Coronary artery (tissue), 2 donors: Measurements from ENCODE around the gene UQCRH.

Source experiments
- DNase-seq: peaks from one replicate; pipeline ENCODE4 v3.0.0-alpha.2; 2017; ENCODE audit warnings: low spot score
- H3K27ac ChIP-seq, 2 donors: fragments of 200-600 bp; sonication (generic); one replicate each; pipeline ENCODE4 v1.5.1; 2016 to 2019
- H3K4me3 ChIP-seq: fragments of 200-600 bp; sonication (generic); 2 replicates; pipeline ENCODE4 v1.5.1; 2016; ENCODE audit warnings: mild to moderate bottlenecking, moderate library complexity
- CTCF ChIP-seq: fragments of 200-600 bp; sonication (generic); IDR thresholded peaks from one replicate; pipeline ENCODE4 v1.5.1; 2019; ENCODE audit warnings: antibody characterized with exemption

UQCRH gene

GRCh38 chr1:46298387-46298786 lies 5.1 kb upstream of the UQCRH start:
- no peak overlapping the region for H3K27ac ChIP-seq
- DNase-seq = no peak
- no peak for TF ChIP-seq CTCF
- no peak overlapping the region for H3K4me3 ChIP-seq

- no peak for DNase-seq
- Histone ChIP-seq H3K4me3 (peak overlapping the region; percentile 97), H3K27ac (peak overlapping the region; percentile 89 to 99)
- TF ChIP-seq CTCF = no peak
These were observed 2.7 kb upstream of the UQCRH start for GRCh38 chr1:46300673-46301405.

- Histone ChIP-seq H3K27ac (peak overlapping the region; percentile 89 to 99), H3K4me3 (peak overlapping the region; percentile 97)
- TF ChIP-seq CTCF = no peak
- no peak for DNase-seq
These were observed 2.1 kb upstream of the UQCRH start for GRCh38 chr1:46301406-46301807.

GRCh38 chr1:46301808-46302640 lies 1.5 kb upstream of the UQCRH start:
- Histone ChIP-seq H3K4me3 (peak overlapping the region; percentile 97), H3K27ac (peak overlapping the region; percentile 89 to 99)
- no peak for TF ChIP-seq CTCF
- peak; percentile 81 for DNase-seq

- peak overlapping the region; percentile 89 to 99 for H3K27ac ChIP-seq
- H3K4me3 ChIP-seq = peak overlapping the region; percentile 97
- no peak for TF ChIP-seq CTCF
- DNase-seq = no peak
These were observed 859 bp upstream of the UQCRH start for GRCh38 chr1:46302641-46303037.

GRCh38 chr1:46303872-46304326 lies 401 bp downstream of the UQCRH start:
- no peak for TF ChIP-seq CTCF
- Histone ChIP-seq H3K27ac (peak overlapping the region; percentile 89 to 99), H3K4me3 (peak overlapping the region; percentile 97)
- DNase-seq = no peak
